K562 (cell line): ENCODE data around the gene MYOM1. TPM values are rescaled to one million over a fixed set of nuclear protein-coding genes. Genes with fewer than 3 reads are reported as not detected.

ENCODE experiments used
- ATAC-seq: fragments of 200-7000 bp; cut with Tn5 transposase; 3 replicates; pipeline ENCODE4 v1.9.1; 2020; ENCODE audit warnings: moderate library complexity
- BruUV-seq: library from RNA; stranded (reverse); fragments of 400-500 nt; replicated peaks from 2 replicates; lab custom pipeline; 2021; lab: Mats Ljungman, UMichigan
- CTCF ChIA-PET: fragments of 300-600 bp; formaldehyde crosslinking; extraction: SDS; loops from one replicate; lab custom pipeline; 2021; ENCODE audit warnings: low intra/inter-chr PET ratio; lab: Yijun Ruan, JAX
- POLR2A ChIA-PET: fragments of 300-600, 350-650 bp; sonication (Branson Sonifier 250); formaldehyde crosslinking; extraction: SDS; loops from one replicate; lab custom pipeline; 2021; ENCODE audit warnings: antibody characterized with exemption, inconsistent platforms; lab: Yijun Ruan, JAX
- DNase-seq, 4 experiments: peaks; one replicate each; pipeline versions ENCODE4 v3.0.0 to v3.0.0-alpha.2; 2011 to 2018; ENCODE audit warnings: low spot score in 3 of 4, mixed read lengths in 3 of 4; ENCODE audit errors: extremely low read depth in 1 of 4
- FAIRE-seq: peaks from 2 replicates; lab custom pipeline; 2011; peaks lifted over from hg19 to GRCh38; lab: Jason Lieb, UNC
- H2AFZ ChIP-seq: 2 replicates; pipeline ENCODE4 v1.6.0; 2011; ENCODE audit warnings: low read depth, low read length, control low read depth, inconsistent platforms
- H3K27ac ChIP-seq: fragments of 200-600 bp; 3 replicates; pipeline ENCODE4 v1.8.0; 2011; ENCODE audit warnings: low read depth, mild to moderate bottlenecking, control low read depth, inconsistent platforms, low read length, moderate library complexity, mixed read lengths; ENCODE audit errors: extremely low read depth
- H3K27me3 ChIP-seq, 2 experiments: fragments of 300-600 bp in 1 of 2; 2 replicates in 1 of 2; 3 replicates in 1 of 2; pipeline versions ENCODE4 v1.6.0 to v1.8.0; 2011; ENCODE audit warnings: inconsistent platforms in 2 of 2, low read length in 2 of 2, mild to moderate bottlenecking in 1 of 2, mixed read lengths in 1 of 2, moderate library complexity in 1 of 2; ENCODE audit not compliant: control insufficient read depth in 2 of 2, insufficient read depth in 2 of 2
- H3K36me3 ChIP-seq: fragments of 300-600 bp; 3 replicates; pipeline ENCODE4 v1.8.0; 2011; ENCODE audit warnings: mild to moderate bottlenecking, low read length, inconsistent platforms; ENCODE audit not compliant: control insufficient read depth, insufficient read depth
- H3K4me1 ChIP-seq, 2 experiments: fragments of 200-600 bp in 1 of 2; replicated peaks in 1 of 2; 2 replicates in 1 of 2; 3 replicates in 1 of 2; pipeline versions ENCODE4 v1.5.1 to v1.8.0; 2011; ENCODE audit warnings: inconsistent platforms in 2 of 2, low read length in 2 of 2, mild to moderate bottlenecking in 1 of 2, mixed read lengths in 1 of 2, moderate library complexity in 1 of 2; ENCODE audit not compliant: control insufficient read depth in 2 of 2, insufficient read depth in 2 of 2
- H3K4me2 ChIP-seq: 2 replicates; pipeline ENCODE4 v1.6.1; 2011; ENCODE audit warnings: low read length, control low read depth, inconsistent platforms, mixed read lengths; ENCODE audit not compliant: insufficient read depth
- H3K4me3 ChIP-seq: fragments of 200-600 bp; sonication (generic), shearing (Covaris generic); 2 replicates; pipeline ENCODE4 v1.5.1; 2016; ENCODE audit warnings: control low read depth, inconsistent platforms
- H3K79me2 ChIP-seq: fragments of 200-600 bp; 3 replicates; pipeline ENCODE4 v1.8.0; 2011; ENCODE audit warnings: low read length, inconsistent platforms; ENCODE audit not compliant: control insufficient read depth, insufficient read depth
- H3K9ac ChIP-seq, 2 experiments: 2 replicates each; pipeline versions ENCODE4 v1.6.0 to v1.6.1; 2011; ENCODE audit warnings: low read depth in 2 of 2, low read length in 2 of 2, control low read depth in 1 of 2, inconsistent platforms in 1 of 2, mild to moderate bottlenecking in 1 of 2, mixed read lengths in 1 of 2; ENCODE audit not compliant: insufficient read depth in 1 of 2
- H3K9me1 ChIP-seq: one replicate; pipeline ENCODE4 v1.6.0; 2011; ENCODE audit warnings: inconsistent platforms, mild to moderate bottlenecking, low read length, moderate library complexity; ENCODE audit not compliant: control insufficient read depth, insufficient read depth
- H3K9me3 ChIP-seq: replicated peaks from 2 replicates; pipeline ENCODE4 v1.5.1; 2011; ENCODE audit warnings: low read depth, low read length, inconsistent platforms; ENCODE audit not compliant: control insufficient read depth, insufficient read depth
- H4K20me1 ChIP-seq: replicated peaks from 2 replicates; pipeline ENCODE4 v1.6.1; 2011; ENCODE audit warnings: low read length, inconsistent platforms, mixed read lengths; ENCODE audit not compliant: control insufficient read depth, insufficient read depth
- CAMTA2 ChIP-seq: fragments of 250-450 bp; sonication (Bioruptor Pico); conservative IDR thresholded peaks from 2 replicates; pipeline ENCODE4 v1.5.1; 2022
- EHMT2 ChIP-seq: fragments of 450-650 bp; IDR thresholded peaks from 2 replicates; pipeline ENCODE4 v1.6.1; 2018; ENCODE audit warnings: antibody characterized with exemption
- ELF1 ChIP-seq: fragments of 200-800 bp; sonication (Bioruptor generic); IDR thresholded peaks from 2 replicates; pipeline ENCODE4 v1.6.1; 2016; ENCODE audit warnings: missing genetic modification characterization, missing compliant biosample characterization
- FOSL1 ChIP-seq: fragments of 200-800 bp; sonication (Bioruptor generic); conservative IDR thresholded peaks from 2 replicates; pipeline ENCODE4 v1.6.1; 2016; ENCODE audit warnings: missing genetic modification characterization, missing compliant biosample characterization
- JUND ChIP-seq, 2 experiments: IDR thresholded peaks; 2 replicates in 1 of 2; 3 replicates in 1 of 2; pipeline ENCODE4 v1.6.1; 2011; ENCODE audit warnings: borderline replicate concordance in 2 of 2, low read depth in 2 of 2, low read length in 2 of 2, improper control_type of control experiment in 1 of 2, missing biosample characterization in 1 of 2, missing genetic modification characterization in 1 of 2, missing genetic modification reagents in 1 of 2
- MAFG ChIP-seq: fragments of 450-650 bp; conservative IDR thresholded peaks from 2 replicates; pipeline ENCODE4 v1.6.1; 2016; ENCODE audit warnings: missing genetic modification characterization, missing compliant biosample characterization
- MED1 ChIP-seq: sonication (generic); formaldehyde crosslinking; IDR thresholded peaks from 2 replicates; pipeline ENCODE4 v1.8.1; 2023; ENCODE audit warnings: missing genetic modification reagents, borderline replicate concordance
- MNT ChIP-seq, 2 experiments: fragments of 450-650 bp; conservative IDR thresholded peaks; 2 replicates each; pipeline ENCODE4 v1.6.1; 2017; ENCODE audit warnings: mild to moderate bottlenecking in 2 of 2, moderate library complexity in 2 of 2
- NELFE ChIP-seq: IDR thresholded peaks from 2 replicates; pipeline ENCODE4 v1.6.1; 2011; ENCODE audit warnings: mild to moderate bottlenecking; ENCODE audit not compliant: insufficient read depth, insufficient read length
- PKNOX1 ChIP-seq: fragments of 450-650 bp; IDR thresholded peaks from 2 replicates; pipeline ENCODE4 v1.6.1; 2016
- PRDM10 ChIP-seq: fragments of 450-650 bp; IDR thresholded peaks from 2 replicates; pipeline ENCODE4 v1.6.1; 2018; ENCODE audit not compliant: partially characterized antibody
- STAT5B ChIP-seq: fragments of 250-450 bp; sonication (Bioruptor Pico); IDR thresholded peaks from 2 replicates; pipeline ENCODE4 v1.8.0; 2021; ENCODE audit warnings: mild to moderate bottlenecking, inconsistent platforms
- TFAP4 ChIP-seq: sonication (generic); formaldehyde crosslinking; IDR thresholded peaks from 2 replicates; pipeline ENCODE4 v1.8.0; 2022; ENCODE audit warnings: missing genetic modification reagents, mild to moderate bottlenecking, moderate library complexity, borderline replicate concordance
- WGBS: fragments of 100-300 bp; shearing (Covaris generic); methylation state at CpG from one replicate; pipeline ENCODE4 v1.1.6; 2016; ENCODE audit warnings: low coverage, mixed read lengths; ENCODE audit not compliant: insufficient coverage; ENCODE audit errors: missing lambda C conversion rate; 5-methylcytosine and 5-hydroxymethylcytosine counted together
- in situ Hi-C: fragments of 300-500 bp; cut with MboI; formaldehyde crosslinking; loops from 4 replicates; pipeline ENCODE4 v1.15.0; 2018; ENCODE audit warnings: inconsistent platforms, mixed read lengths
- intact Hi-C: fragments of 100-400 bp; cut with micrococcal nuclease; formaldehyde crosslinking; loops from 2 replicates; pipeline ENCODE4 v1.14.2; 2022
- polyA plus RNA-seq, 8 experiments: library from polyadenylated mRNA; depleted of rRNA in 4 of 8; stranded (reverse) in 5 of 8; unstranded in 3 of 8; fragments of >200 nt; fragmentation: Nextera tagmentation in 2 of 8; fragmentation: Illumina TruSeq in 1 of 8; extraction: Ambion mirVana in 2 of 8; extraction: Trizol in 1 of 8; gene quantifications; 2 replicates each; pipeline versions ENCODE4 v1.2.1 to v1.2.3, GENCODE V29; 2011 to 2014; ENCODE audit warnings: inconsistent platforms in 1 of 8, missing spikeins in 1 of 8
- total RNA-seq, 7 experiments: library from RNA; depleted of rRNA in 6 of 7; stranded (reverse); fragments of >200 nt in 6 of 7; fragmentation: Illumina TruSeq in 2 of 7; extraction: Trizol in 2 of 7; gene quantifications; 2 replicates each; pipeline versions ENCODE4 v1.2.1 to v1.2.3, GENCODE V29; 2011 to 2021; ENCODE audit warnings: low replicate concordance in 1 of 7

The MYOM1 gene
- total and polyA plus RNA-seq, 9 of the 15 experiments (the other 6 are each of a cell fraction or from before 2014, with no cell fraction given) = 0.01 to 0.62 (median 0.25) TPM

- in situ Hi-C loops = no loop called here
- peaks cover 0 to 6% of the 10 kb centered on the region in 2 experiments; a peak in 2 of 5 replicates for H3K4me1 ChIP-seq
- no peak overlapping the region for H3K4me3 ChIP-seq
- H3K79me2 ChIP-seq = no peaks in the 10 kb centered on the region
- H3K9me1 ChIP-seq = no peaks in the 10 kb centered on the region
- POLR2A ChIA-PET = interaction anchor here (1.3 kb wide), 1 partner anchor 17 kb away, joined by 4 read pairs; no protein-coding TSS in a partner anchor
- intact Hi-C loops = no loop called here
- ATAC-seq = peak; percentile 81
- H3K9me3 ChIP-seq = 0 out of 2 replicates have a peak, but pooled peaks cover 2% of the 10 kb centered on the region
- H3K9ac ChIP-seq = no peak overlapping the region; a peak in 1 of 4 replicates
- TF ChIP-seq ELF1 (tag) = no peak
- no peak for TF ChIP-seq MED1
- TF ChIP-seq FOSL1 (tag) = peak; percentile 54
- TF ChIP-seq NELFE = no peak
- TF ChIP-seq CAMTA2 = no peak
- no peak for TF ChIP-seq EHMT2
- no peak for TF ChIP-seq STAT5B
- peak; percentile 91 for TF ChIP-seq PRDM10
- no peak for TF ChIP-seq JUND (IDR thresholded peaks at IDR 0.05; ENCODE audit: borderline replicate concordance, low read depth, low read length)
- TF ChIP-seq JUND (tag; IDR thresholded peaks at IDR 0.05; ENCODE audit: borderline replicate concordance, low read depth, low read length) = 0 out of 3 replicates have a peak, but pooled peaks have one; percentile 22
- TF ChIP-seq PKNOX1 = peak; percentile 82
- TF ChIP-seq MNT (conservative IDR thresholded peaks at IDR 0.05) = peak in 1 of 2 experiments; percentile 44; a peak in 1 of 4 replicates
- no peak for TF ChIP-seq MAFG
- peak; percentile 26; the same call in 1 of the 2 replicates for TF ChIP-seq TFAP4 (CRISPR knock-in tag)
- TF ChIP-seq, all 486 proteins: peak for 6
- WGBS = 17% methylated on average over 3 of the region's 3 CpGs
- BruUV-seq = no TSS peak
- FAIRE-seq (peak; percentile 46), DNase-seq (peak in 1 of 4 experiments; percentile 53)
- peak overlapping the region; percentile 92 for H2AFZ ChIP-seq
- no peaks in the 10 kb centered on the region for H3K27me3 ChIP-seq
- H3K4me2 ChIP-seq = peak overlapping the region; percentile 39; the same call in 1 of the 2 replicates
- CTCF ChIA-PET = no interaction called here
- no peaks in the 10 kb centered on the region for H3K36me3 ChIP-seq
- peak overlapping the region; percentile 29; the same call in 1 of the 3 replicates for H3K27ac ChIP-seq
- no peaks in the 10 kb centered on the region for H4K20me1 ChIP-seq
These were observed 57.6 kb downstream of the MYOM1 start for GRCh38 chr18:3162181-3162580.
